ENCODE measurements around the gene HAUS7.

Gene HAUS7

GRCh38 chrX:153400146-153401132 lies 69.9 kb downstream of the HAUS7 start:
- no peak overlapping the region for H3K27ac ChIP-seq
- peak; percentile 62 for TF ChIP-seq CTCF (conservative IDR thresholded peaks at IDR 0.05)

GRCh38 chrX:153398275-153398960 lies 72.0 kb downstream of the HAUS7 start:
- H3K27ac ChIP-seq = no peak overlapping the region
- no peak for TF ChIP-seq CTCF (conservative IDR thresholded peaks at IDR 0.05)
